B cell (primary cell): ENCODE results near the gene SCGN. TPM values are rescaled to one million over a fixed set of nuclear protein-coding genes. Genes with fewer than 3 reads are reported as not detected.

Experiments
- ATAC-seq: fragments of 200-7000 bp; cut with Tn5 transposase; one replicate; pipeline ENCODE4 v1.10.0; 2021; ENCODE audit warnings: low read depth, mild to moderate bottlenecking, moderate number of reproducible peaks, moderate library complexity
- CTCF ChIA-PET: fragments of 350-600 bp; sonication (Branson Sonifier 250); formaldehyde crosslinking; loops from one replicate; lab custom pipeline; 2021; ENCODE audit warnings: antibody characterized with exemption, inconsistent platforms; lab: Charles Lee
- POLR2A ChIA-PET: fragments of 350-600 bp; sonication (Branson Sonifier 250); formaldehyde crosslinking; loops from one replicate; lab custom pipeline; 2021; ENCODE audit warnings: antibody characterized with exemption; lab: Charles Lee
- DNase-seq: peaks from one replicate; pipeline ENCODE4 v3.0.0; 2013
- H2AFZ ChIP-seq: 2 replicates; pipeline ENCODE4 v1.6.1; 2012; ENCODE audit warnings: mild to moderate bottlenecking, low read depth, low read length; ENCODE audit not compliant: insufficient read depth, poor library complexity, severe bottlenecking
- H3K27ac ChIP-seq, 2 donors: 1 replicate in 1 of 2; 2 replicates in 1 of 2; pipeline ENCODE4 v1.5.1; 2012 to 2013; ENCODE audit warnings: low read length in 2 of 2, mild to moderate bottlenecking in 2 of 2, moderate library complexity in 1 of 2
- H3K27me3 ChIP-seq, 4 experiments: fragments of 200-600 bp in 1 of 4; sonication (generic) in 1 of 4; replicated peaks in 1 of 4; 1 replicate in 2 of 4; 2 replicates in 2 of 4; pipeline versions ENCODE4 v1.6.1 to v1.7.0; 2013 to 2016; ENCODE audit warnings: low read length in 3 of 4, mild to moderate bottlenecking in 2 of 4, mixed read lengths in 1 of 4, moderate library complexity in 1 of 4; ENCODE audit not compliant: insufficient read depth in 4 of 4, control insufficient read depth in 3 of 4; ENCODE audit errors: control extremely low read depth in 1 of 4
- H3K36me3 ChIP-seq, 2 experiments: replicated peaks in 1 of 2; 1 replicate in 1 of 2; 2 replicates in 1 of 2; pipeline versions ENCODE4 v1.6.1 to v1.7.1; 2013; ENCODE audit warnings: low read length in 1 of 2; ENCODE audit not compliant: insufficient read depth in 2 of 2, control insufficient read depth in 1 of 2; ENCODE audit errors: control extremely low read depth in 1 of 2, extremely low read depth in 1 of 2
- H3K4me1 ChIP-seq, 2 donors: fragments of 200-600 bp in 1 of 2; sonication (generic) in 1 of 2; 1 replicate in 1 of 2; 2 replicates in 1 of 2; pipeline versions ENCODE4 v1.5.1 to v1.6.1; 2013 to 2017; ENCODE audit warnings: low read length in 2 of 2; ENCODE audit not compliant: control insufficient read depth in 2 of 2, insufficient read depth in 2 of 2
- H3K4me2 ChIP-seq: replicated peaks from 2 replicates; pipeline ENCODE3; 2012; ENCODE audit warnings: mild to moderate bottlenecking, low read depth, low read length; ENCODE audit not compliant: poor library complexity, severe bottlenecking
- H3K4me3 ChIP-seq, 5 experiments: fragments of 200-600 bp in 1 of 5; sonication (generic) in 1 of 5; 1 replicate in 3 of 5; 2 replicates in 2 of 5; pipeline versions ENCODE4 v1.5.1 to v1.7.0; 2011 to 2016; ENCODE audit warnings: low read length in 4 of 5, mild to moderate bottlenecking in 4 of 5, low read depth in 2 of 5, control low read depth in 1 of 5, moderate library complexity in 1 of 5; ENCODE audit not compliant: insufficient read depth in 1 of 5; ENCODE audit errors: control extremely low read depth in 1 of 5, extremely low read depth in 1 of 5
- H3K79me2 ChIP-seq: fragments of 200-600 bp; sonication (generic); one replicate; pipeline ENCODE4 v1.6.0; 2016; ENCODE audit warnings: low read length; ENCODE audit not compliant: control insufficient read depth, insufficient read depth
- H3K9ac ChIP-seq: fragments of 200-600 bp; sonication (generic); 2 replicates; pipeline ENCODE4 v1.6.1; 2017; ENCODE audit warnings: mild to moderate bottlenecking, low read length, moderate library complexity
- H3K9me3 ChIP-seq, 3 donors: one replicate each; pipeline versions ENCODE4 v1.6.1 to v1.7.1; 2013; ENCODE audit warnings: low read length in 2 of 3; ENCODE audit not compliant: control insufficient read depth in 2 of 3, insufficient read depth in 1 of 3; ENCODE audit errors: control extremely low read depth in 1 of 3
- H4K20me1 ChIP-seq: 2 replicates; pipeline ENCODE4 v1.6.0; 2012; ENCODE audit warnings: mild to moderate bottlenecking, low read length; ENCODE audit not compliant: insufficient read depth, control insufficient read depth, poor library complexity, severe bottlenecking
- H3K27ac Mint-ChIP-seq: one replicate; pipeline ENCODE4 v1.8.0; 2021; ENCODE audit warnings: mixed read lengths
- H3K27me3 Mint-ChIP-seq: one replicate; pipeline ENCODE4 v1.8.0; 2021; ENCODE audit warnings: mixed read lengths
- H3K4me1 Mint-ChIP-seq: one replicate; pipeline ENCODE4 v1.8.0; 2021; ENCODE audit warnings: mixed read lengths
- H3K4me3 Mint-ChIP-seq: one replicate; pipeline ENCODE4 v1.8.0; 2021; ENCODE audit warnings: mixed read lengths
- H3K9me3 Mint-ChIP-seq: one replicate; pipeline ENCODE4 v1.8.0; 2022; ENCODE audit warnings: mixed read lengths; ENCODE audit not compliant: insufficient read depth
- EZH2 ChIP-seq: IDR thresholded peaks from 2 replicates; pipeline ENCODE4 v1.6.1; 2012; ENCODE audit warnings: borderline replicate concordance, low read depth, mild to moderate bottlenecking, moderate library complexity, low read length; ENCODE audit not compliant: insufficient read depth, poor library complexity, severe bottlenecking
- WGBS: methylation state at CpG from one replicate; pipeline ENCODE4 v1.1.5; 2013; ENCODE audit warnings: missing lambda C conversion rate; ENCODE audit not compliant: insufficient coverage; 5-methylcytosine and 5-hydroxymethylcytosine counted together
- intact Hi-C: fragments of 100-400 bp; cut with micrococcal nuclease; formaldehyde crosslinking; loops from one replicate; pipeline ENCODE4 v1.10.0; 2022
- polyA plus RNA-seq: library from polyadenylated mRNA; depleted of rRNA; stranded (reverse); fragments of >200 nt; gene quantifications from 2 replicates; pipeline ENCODE4 v1.2.3, GENCODE V29; 2012
- total RNA-seq, 2 donors: library from RNA; stranded (reverse); fragments of 120-200 nt in 1 of 2; gene quantifications; 1 replicate in 1 of 2; 2 replicates in 1 of 2; pipeline versions ENCODE4 v1.2.3 to v1.2.4, GENCODE V29; 2013 to 2022
- TF ChIP-seq, protein P1 (sequence below): fragments of 200-600 bp; IDR thresholded peaks from one replicate; pipeline ENCODE4 v1.8.0; 2022; ENCODE audit warnings: antibody characterized with exemption, mild to moderate bottlenecking

The SCGN gene
- total and polyA plus RNA-seq, 2 donors (not counting 1 experiment from before 2014, with no cell fraction given) = not detected

DNA sequence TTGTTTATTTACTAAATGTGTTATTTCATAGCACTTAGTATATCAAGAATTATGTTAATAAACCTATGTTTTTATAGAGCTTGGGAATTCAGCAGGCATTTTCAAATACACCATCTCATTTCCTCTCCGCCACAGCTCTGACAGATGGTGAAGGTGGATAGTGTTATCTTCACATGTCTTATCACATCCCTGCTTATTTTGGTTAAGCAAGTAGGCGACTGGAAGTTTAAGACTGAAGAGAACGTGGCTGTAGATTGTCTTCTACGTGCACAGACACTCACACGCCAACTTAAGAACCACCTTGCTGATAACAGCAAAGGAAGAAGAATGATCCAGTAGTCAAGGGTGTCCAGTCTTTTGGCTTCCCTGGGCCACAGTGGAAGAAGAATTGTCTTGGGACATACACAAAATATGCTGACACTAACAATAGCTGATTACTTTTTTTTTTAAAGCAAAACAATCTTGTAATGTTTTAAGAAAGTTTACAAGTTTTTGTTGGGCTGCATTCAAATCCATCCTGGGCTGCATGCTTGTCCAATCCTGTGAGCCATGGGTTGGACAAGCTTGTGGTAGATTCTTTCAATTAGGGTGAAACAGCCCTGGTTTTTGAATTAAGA lies 43.3 kb upstream of the SCGN start:
- Mint-ChIP-seq H3K4me1 (peaks cover 4% of the 10 kb centered on the region), H3K27me3 (peaks cover 3% of the 10 kb centered on the region), H3K27ac (no peak overlapping the region), H3K9me3 (no peaks in the 10 kb centered on the region), H3K4me3 (no peak overlapping the region)
- Histone ChIP-seq H3K27ac (no peak overlapping the region), H3K4me2 (no peak overlapping the region), H2AFZ (no peak overlapping the region), H3K4me1 (no peaks in the 10 kb centered on the region), H3K4me3 (no peak overlapping the region), H3K9me3 (no peaks in the 10 kb centered on the region), H3K36me3 (no peaks in the 10 kb centered on the region), H4K20me1 (no peaks in the 10 kb centered on the region), H3K79me2 (no peaks in the 10 kb centered on the region), H3K9ac (no peak overlapping the region), H3K27me3 (no peaks in the 10 kb centered on the region)
- DNase-seq (no peak), ATAC-seq (no peak)
- WGBS = no CpG with 5 or more reads among the region's 5 CpGs
- TF ChIP-seq EZH2 = no peak
- TF ChIP-seq, protein P1, sequence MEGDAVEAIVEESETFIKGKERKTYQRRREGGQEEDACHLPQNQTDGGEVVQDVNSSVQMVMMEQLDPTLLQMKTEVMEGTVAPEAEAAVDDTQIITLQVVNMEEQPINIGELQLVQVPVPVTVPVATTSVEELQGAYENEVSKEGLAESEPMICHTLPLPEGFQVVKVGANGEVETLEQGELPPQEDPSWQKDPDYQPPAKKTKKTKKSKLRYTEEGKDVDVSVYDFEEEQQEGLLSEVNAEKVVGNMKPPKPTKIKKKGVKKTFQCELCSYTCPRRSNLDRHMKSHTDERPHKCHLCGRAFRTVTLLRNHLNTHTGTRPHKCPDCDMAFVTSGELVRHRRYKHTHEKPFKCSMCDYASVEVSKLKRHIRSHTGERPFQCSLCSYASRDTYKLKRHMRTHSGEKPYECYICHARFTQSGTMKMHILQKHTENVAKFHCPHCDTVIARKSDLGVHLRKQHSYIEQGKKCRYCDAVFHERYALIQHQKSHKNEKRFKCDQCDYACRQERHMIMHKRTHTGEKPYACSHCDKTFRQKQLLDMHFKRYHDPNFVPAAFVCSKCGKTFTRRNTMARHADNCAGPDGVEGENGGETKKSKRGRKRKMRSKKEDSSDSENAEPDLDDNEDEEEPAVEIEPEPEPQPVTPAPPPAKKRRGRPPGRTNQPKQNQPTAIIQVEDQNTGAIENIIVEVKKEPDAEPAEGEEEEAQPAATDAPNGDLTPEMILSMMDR = no peak
- ChIA-PET CTCF (interaction anchor here (0.6 to 2.1 kb wide), 4 partner anchors 9 to 385 kb away, joined by 3 to 9 read pairs (median 3); no protein-coding TSS in a partner anchor), POLR2A (no interaction called here)
- intact Hi-C loops = no loop called here

DNA sequence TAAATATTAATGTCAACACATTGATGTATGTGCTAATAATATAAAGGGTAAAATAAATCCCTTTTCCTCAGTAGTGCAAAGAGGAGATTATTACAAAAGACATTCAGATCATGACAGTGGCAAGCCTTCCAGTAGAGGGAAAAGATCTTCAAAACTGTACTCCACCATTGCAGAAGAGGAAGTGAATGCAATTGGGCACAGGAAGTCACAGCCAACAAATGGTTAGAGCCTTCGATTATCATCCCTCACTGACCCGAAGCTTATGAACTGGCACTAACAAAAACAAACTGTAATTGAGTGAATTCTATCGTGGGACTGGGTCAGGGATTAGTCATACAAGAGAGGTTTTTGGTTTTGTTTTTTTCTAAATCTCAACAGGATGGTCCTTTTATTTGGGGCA lies 39.3 kb upstream of the SCGN start:
- no peaks in the 10 kb centered on the region for H4K20me1 ChIP-seq
- CTCF ChIA-PET = interaction anchor here (1.0 kb wide), 1 partner anchor 11 kb away, joined by 5 read pairs; no protein-coding TSS in a partner anchor
- no peaks in the 10 kb centered on the region for H3K9me3 ChIP-seq
- no peaks in the 10 kb centered on the region for H3K79me2 ChIP-seq
- Mint-ChIP-seq H3K27ac (no peak overlapping the region), H3K9me3 (no peaks in the 10 kb centered on the region), H3K4me1 (peaks cover 5% of the 10 kb centered on the region), H3K27me3 (peaks cover 3% of the 10 kb centered on the region), H3K4me3 (no peak overlapping the region)
- H3K9ac ChIP-seq = no peak overlapping the region
- no peak overlapping the region for H3K27ac ChIP-seq
- no peak for TF ChIP-seq EZH2
- TF ChIP-seq, protein P1 = no peak
- ATAC-seq (no peak), DNase-seq (no peak)
- intact Hi-C loops = no loop called here
- no peak overlapping the region for H2AFZ ChIP-seq
- no peaks in the 10 kb centered on the region for H3K27me3 ChIP-seq
- H3K4me3 ChIP-seq = no peak overlapping the region
- H3K4me1 ChIP-seq = no peaks in the 10 kb centered on the region
- H3K4me2 ChIP-seq = no peak overlapping the region
- POLR2A ChIA-PET = no interaction called here
- no peaks in the 10 kb centered on the region for H3K36me3 ChIP-seq
- WGBS = no CpG with 5 or more reads among the region's 3 CpGs
